H4 (cell line): ENCODE results near the gene LRRC3. TPM values are rescaled to one million over a fixed set of nuclear protein-coding genes. Genes with fewer than 3 reads are reported as not detected.

Source experiments
- DNase-seq: peaks from one replicate; pipeline ENCODE4 v3.0.0-alpha.2; 2015; ENCODE audit warnings: low spot score
- total RNA-seq: library from RNA; depleted of rRNA; stranded (reverse); fragments of >200 nt; shearing (Covaris generic); gene quantifications from 2 replicates; pipeline ENCODE4 v1.2.3, GENCODE V29; 2014

The LRRC3 gene
- total RNA-seq, 1 experiment from 2014 or later, result 0.52 TPM

DNA sequence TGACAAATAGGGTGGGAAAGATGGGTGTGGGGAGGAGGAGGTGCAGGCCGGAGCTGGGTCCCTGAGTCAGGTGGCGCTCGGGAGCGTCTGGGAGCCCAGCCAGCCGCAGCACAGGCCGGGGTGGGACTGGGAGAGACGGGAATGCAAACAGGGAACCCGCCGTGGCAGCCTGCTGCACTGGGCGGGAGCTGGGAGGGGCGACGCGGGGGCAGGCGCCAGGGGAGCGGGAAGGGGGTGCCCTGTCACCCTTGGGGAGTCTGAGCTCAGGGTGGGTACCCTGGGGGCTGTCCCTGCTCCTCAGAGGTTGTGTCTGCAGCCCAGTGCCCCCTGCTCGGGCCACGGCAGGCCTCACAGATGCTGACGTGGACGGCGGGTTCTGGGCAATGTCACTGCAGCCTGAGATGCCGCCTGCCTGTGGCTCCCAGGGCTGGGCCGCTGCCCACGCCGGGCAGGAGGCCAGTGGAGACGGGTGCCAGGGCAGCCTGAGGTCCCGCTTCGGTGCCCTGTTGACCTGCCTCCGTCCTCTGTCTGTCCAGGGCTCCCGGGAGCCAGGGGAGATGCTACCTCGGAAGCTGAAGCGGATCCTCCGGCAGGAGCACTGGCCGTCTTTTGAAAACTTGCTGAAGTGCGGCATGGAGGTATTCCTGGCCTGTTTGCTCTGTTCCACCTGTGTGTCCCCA is 16.6 kb upstream of the LRRC3 start:
- DNase-seq, result no peak

DNA sequence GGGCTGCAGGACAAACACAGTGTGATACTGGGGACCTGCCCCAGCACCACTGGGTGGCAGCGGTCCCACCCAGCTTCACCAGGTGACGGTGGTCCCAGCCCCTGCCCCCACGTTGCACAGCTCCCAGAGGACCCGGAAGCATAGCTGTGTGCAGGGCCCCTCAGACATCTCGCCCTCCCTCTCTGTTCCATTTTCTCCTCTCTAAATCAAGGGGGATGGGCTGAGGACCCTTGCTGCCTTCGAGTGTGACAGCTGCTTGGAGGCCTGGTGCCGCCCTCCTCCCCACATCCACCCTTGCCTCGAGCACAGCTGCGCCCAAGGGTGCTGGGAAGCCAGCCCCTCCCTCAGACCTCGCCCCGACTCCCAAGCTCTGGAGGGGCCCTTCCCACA is 16.1 kb upstream of the LRRC3 start:
- no peak for DNase-seq

DNA sequence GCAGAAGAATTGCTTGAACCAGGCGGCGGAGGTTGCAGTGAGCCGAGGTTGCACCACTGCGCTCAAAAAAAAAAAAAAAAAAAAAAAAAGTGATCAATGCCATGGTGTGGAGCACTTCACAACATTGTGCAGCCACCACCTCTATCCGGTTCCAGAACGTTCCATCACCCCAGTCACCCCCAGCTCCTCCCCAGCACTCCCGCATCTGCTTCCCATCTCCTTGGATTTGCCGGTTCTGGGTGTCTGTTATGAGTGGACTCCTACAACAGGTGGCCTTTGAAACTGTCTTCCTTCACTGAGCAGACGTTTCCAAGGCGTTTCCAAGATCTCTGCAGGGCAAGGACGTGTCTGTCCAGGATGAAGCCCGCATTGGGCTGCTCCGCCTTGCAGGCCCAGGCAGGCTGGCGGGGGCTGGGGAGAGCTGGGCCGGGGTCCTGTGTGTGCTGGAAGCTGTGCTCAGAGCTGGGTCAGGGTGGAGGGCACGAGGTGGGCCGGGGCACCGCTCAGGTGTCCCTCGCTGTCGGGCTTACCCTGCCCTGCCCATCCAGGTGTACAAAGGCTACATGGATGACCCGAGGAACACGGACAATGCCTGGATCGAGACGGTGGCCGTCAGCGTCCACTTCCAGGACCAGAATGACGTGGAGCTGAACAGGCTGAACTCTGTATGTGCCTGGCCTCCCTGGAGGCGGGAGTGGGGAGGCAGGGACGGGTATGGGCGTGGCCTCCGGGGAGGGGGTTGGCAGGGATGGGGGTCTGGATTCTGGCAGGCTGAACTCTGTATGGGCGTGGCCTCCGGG is 14.9 kb upstream of the LRRC3 start:
- DNase-seq, result no peak

DNA sequence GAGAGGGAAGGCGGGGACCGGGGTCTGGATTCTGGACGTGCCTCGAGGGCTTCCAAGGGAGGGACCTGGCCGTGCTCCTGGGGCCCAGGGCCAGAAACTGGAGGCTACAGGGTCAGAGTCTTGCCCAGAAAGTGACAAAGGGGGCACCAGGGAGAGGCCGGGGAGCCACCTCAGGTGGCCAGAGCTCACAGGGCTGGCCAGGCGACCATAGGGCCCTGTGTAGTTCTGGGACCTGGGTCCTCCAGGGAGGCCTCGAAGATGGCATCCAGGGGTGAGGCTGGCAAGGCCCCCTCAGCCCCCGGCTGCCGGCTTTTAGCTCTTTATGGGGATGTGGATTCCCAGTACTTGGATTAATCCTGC is 14.3 kb upstream of the LRRC3 start:
- no peak for DNase-seq

DNA sequence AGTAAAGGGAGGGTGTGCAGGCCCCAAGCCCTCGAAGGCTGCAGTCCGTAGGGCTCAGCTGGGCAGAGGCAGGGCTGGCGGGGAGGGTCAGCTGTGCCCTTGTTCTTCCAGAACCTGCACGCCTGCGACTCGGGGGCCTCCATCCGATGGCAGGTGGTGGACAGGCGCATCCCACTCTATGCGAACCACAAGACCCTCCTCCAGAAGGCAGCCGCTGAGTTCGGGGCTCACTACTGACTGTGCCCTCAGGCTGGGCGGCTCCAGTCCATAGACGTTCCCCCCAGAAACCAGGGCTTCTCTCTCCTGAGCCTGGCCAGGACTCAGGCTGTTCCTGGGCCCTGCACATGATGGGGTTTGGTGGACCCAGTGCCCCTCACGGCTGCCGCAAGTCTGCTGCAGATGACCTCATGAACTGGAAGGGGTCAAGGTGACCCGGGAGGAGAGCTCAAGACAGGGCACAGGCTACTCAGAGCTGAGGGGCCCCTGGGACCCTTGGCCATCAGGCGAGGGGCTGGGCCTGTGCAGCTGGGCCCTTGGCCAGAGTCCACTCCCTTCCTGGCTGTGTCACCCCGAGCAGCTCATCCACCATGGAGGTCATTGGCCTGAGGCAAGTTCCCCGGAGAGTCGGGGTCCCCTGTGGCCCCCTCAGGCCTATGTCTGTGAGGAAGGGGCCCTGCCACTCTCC is 13.6 kb upstream of the LRRC3 start:
- no peak for DNase-seq

DNA sequence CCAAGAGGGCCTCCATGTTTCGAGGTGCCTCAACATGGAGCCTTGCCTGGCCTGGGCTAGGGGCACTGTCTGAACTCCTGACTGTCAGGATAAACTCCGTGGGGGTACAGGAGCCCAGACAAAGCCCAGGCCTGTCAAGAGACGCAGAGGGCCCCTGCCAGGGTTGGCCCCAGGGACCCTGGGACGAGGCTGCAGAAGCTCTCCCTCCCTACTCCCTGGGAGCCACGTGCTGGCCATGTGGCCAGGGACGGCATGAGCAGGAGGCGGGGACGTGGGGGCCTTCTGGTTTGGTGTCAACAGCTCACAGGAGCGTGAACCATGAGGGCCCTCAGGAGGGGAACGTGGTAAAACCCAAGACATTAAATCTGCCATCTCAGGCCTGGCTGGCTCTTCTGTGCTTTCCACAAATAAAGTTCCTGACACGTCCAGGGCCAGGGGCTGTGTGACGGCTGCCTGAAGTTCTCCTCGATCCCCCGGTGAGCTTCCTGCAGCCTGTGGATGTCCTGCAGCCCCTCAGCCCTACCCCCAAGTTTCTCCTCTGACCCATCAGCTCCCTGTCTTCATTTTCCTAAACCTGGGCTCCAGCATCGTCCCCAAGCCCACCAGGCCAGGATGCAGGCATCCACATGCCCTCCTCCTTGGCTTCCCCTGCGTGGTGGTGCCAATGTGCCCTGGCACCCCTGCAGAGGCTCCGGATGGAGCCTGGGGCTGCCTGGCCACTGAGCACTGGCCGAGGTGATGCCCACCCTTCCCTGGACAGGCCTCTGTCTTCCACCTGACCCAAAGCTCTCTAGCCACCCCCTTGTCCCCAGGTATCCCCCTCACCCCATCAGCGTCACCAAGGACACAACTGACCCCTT is 12.8 kb upstream of the LRRC3 start:
- DNase-seq, result no peak

DNA sequence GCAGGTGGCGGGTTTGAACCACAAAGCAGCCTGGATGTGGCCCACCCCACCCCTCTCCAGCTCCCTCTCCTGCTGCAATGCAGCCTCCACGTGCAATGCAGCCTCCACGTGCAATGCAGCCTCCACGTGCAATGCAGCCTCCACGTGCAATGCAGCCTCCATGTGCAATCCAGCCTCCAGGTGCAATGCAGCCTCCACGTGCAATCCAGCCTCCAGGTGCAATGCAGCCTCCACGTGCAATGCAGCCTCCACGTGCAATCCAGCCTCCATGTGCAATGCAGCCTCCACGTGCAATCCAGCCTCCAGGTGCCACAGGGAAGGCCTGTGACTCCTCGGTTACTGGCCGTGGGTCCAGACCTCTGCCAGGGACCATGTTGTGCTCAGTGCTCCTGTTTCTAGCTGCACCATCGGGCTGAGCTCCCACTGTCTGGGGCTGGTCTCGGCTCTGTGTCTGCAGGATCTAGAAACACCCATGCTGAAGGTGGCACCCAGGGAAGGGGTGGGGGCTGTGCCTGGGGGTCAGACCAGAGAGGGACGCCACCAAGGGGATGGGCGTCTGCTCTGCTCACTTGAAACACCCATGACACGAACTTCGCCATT is 11.9 kb upstream of the LRRC3 start:
- no peak for DNase-seq

DNA sequence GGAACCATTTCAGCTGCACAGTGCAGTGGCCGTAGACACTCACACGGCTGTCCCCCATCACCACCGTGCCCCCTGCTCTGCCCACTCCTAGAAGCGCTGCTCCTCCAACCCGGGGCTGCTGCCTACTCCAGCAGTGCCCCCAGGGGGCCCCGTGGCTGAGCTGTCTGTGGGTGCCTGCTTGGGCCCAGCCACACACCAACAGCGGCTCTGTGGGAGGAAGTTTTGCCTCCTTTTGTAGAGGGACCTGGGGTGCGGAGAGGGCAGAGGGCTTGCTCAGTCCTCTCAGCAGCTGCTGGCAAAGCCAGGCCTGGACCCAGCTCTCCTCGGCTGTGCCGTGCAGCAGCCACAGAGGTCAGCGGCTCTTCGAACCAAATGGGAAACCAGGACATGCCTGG is 11.4 kb upstream of the LRRC3 start:
- DNase-seq, result no peak

DNA sequence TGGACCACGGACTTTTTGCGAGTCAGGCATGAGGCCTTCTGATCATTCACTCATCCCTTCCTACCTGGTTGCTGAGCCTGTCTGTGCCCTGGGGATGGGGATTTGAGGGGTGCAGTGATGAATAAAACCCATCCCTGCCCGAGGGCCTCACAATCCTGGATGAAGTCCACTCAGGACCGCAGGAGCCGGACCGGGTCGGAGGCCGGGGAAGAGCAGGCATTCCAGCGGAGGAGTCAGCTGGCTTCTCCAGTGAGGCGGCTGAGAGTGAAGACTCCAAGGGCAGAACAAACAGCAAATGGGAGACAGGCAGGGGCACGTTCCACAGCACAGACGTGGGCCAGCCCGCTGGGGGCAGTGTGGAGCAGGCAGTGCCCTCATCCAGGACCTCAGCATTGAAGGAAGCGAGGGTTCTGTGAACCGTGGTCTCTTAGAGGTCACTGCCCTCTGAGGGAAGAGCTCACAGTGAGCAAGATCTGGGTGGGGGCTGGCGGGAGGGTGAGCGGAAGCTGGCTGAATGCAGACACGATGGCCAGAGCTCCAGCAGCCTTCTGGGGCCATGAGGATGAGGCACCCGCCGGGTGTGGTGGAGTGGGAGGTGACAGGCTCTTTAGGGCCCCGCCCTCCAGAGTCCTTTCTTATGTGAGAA is 10.9 kb upstream of the LRRC3 start:
- DNase-seq, result no peak

DNA sequence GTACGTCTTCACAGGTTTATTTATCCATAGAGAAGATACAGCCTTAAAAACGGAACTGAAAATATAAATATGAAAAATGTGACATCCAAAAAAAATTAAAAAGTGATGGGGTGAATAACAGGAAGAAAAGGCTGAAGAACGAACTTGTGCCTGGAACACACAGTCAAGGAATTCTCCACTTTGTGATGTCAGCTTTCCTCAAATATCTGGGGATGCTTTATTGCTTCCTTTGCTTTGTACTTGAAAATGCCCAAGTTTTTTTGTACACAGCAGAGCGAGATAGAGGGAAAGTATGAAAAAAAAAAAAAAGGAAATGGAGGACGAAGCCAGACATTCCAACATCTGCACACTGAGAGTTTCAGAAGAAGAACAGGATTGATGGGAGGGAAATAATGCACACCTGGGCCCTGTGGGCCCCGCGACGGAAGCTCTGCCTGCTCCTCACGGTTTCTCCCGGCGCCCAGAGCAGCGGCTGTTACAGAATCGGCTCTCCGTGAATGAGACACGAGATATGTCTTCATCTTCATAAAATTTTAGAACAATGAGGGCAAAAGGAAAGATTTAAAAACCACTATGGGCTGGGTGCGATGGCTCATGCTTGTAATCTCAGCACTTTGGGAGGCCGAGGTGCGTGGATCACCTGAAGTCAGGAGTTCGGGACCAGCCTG is 10.0 kb upstream of the LRRC3 start:
- no peak for DNase-seq

DNA sequence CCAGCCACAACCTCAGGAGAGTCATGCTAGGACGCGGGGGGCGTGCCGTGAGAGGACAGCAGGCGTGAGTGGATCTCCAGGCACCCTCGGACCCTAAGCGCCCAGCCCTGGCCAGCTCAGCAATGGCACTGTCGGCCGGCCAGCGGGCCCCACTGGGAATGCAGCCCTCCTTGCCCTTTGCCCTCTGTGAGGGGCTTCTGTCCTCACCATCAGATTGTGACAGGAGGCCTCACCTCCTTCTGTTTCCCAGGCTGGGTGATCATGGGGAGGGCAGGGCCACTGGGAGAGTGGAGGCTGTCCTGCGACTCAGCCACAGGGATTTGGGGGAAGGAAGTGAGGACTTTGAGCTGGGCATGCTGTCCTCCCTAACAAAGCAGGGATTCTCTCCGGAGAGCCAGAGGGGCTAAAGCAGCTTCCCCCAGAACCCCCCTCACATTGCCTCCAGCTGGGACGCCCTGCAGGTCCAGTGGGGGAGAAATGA is 6.6 kb upstream of the LRRC3 start:
- DNase-seq, result no peak

DNA sequence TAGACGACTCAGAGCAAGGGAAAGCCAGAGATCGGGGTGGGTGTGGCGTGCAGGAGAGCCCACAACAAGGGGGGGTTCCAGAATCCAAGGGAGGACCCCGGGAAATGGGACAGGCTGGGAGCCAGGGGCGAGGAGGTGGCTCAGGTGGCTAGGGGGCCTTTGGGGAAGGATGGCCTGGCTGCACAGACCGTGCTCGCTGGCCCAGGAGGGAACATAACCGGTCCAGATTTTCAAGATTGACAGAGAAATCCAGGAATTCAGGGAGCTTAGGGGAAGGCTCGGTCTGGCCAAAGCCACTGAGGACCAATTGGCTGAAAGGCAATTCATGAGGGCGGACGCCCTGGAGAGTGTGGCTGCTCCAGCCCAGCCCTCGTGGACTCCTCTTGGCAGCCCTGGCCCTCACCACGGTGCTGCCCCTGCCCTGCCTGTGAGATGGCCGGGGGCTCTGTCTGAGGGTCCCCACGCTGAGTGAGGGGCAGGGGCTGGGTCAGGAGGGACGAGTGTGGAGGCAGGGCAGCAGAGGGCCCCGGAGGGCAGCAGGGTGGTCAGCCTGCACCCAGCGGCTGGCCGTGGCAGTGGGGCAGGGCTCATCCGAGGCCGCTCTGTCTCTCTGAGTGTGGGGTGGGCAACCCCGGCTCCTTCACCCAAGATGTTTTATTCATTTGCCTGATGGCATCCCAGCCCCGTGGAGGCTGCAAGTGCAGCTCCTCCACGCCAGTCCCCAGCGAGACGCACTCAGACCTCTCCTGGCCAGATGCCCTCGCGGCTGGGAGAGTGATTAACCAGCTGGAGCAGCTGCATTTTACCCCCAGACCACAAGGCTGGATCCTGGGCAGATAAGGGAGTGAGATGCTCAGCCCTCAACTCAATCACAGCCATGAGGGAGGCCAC is 5.6 kb upstream of the LRRC3 start:
- DNase-seq, result no peak

DNA sequence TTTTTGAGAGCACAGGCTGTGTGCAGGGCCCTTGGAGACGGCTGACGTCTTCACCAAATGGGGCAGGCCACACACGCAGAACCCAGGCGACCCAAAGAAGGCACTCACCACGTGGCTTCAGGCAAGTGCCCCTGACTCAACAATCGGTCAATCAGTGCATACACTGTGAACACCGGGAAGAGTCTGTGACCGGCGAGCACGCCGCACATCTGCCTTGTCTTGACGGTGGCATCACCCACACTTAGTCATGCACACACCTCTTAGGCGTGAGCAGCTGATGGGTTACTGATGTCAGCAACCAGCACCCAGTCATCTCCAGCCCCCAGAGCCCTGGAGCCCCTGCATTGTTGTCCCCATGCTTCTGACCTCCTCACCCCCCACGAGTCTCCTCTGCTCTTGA is 4.9 kb upstream of the LRRC3 start:
- no peak for DNase-seq

DNA sequence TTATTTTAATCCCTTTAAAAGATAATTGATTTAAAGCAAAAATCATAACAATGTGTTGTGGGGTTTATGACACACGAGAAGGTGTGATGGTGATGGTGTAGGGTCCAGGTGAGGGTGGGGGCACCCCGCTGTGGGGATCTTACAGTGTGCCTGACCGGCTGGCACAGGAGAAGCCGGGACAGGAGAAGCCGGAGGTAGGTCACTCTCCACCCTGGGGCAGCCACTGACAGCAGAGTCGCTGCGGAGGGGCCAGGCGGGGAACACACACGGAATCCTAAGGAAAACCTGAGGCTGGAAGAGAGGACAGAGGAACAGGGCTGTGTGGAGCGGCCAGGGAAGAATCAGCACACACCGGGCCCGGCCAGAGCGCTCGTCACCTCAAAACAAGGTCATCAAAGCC is 4.3 kb upstream of the LRRC3 start:
- DNase-seq, result no peak

DNA sequence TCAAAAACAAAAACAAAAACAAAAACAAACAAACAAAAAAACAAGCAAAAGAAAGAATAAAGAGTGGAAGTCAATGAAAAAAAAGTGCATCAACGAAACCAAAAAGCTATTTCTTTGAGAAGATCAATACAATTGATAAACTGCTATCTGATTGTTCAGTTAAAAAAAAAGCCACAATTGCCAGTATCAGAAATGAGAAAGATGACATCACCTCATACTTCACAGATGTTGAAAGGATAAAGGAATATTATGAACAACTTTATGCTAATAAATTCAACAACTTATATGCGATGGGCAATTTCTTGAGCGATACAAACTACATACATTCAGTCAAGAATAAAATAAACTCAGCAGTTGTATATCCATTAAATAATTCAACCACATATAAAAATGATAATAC is 2.2 kb upstream of the LRRC3 start:
- no peak for DNase-seq

DNA sequence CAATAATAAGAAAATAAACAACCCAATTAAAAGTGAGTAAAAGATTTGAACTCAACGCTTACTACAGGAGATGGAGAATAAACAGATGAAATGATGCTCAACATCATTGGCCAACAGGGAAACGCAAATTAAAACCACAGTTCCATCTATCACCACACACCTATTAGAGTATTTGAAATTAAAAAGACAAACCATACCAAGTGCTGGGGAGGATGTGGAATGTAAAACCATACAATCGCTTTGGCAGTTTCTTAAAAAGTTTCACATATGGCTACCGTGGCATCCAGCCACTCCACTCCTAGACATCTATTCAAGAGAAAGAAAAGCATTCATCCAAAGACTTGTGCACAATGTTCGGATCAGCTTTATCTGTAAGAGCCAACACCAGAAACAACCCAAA is 1.3 kb upstream of the LRRC3 start:
- DNase-seq, result no peak

DNA sequence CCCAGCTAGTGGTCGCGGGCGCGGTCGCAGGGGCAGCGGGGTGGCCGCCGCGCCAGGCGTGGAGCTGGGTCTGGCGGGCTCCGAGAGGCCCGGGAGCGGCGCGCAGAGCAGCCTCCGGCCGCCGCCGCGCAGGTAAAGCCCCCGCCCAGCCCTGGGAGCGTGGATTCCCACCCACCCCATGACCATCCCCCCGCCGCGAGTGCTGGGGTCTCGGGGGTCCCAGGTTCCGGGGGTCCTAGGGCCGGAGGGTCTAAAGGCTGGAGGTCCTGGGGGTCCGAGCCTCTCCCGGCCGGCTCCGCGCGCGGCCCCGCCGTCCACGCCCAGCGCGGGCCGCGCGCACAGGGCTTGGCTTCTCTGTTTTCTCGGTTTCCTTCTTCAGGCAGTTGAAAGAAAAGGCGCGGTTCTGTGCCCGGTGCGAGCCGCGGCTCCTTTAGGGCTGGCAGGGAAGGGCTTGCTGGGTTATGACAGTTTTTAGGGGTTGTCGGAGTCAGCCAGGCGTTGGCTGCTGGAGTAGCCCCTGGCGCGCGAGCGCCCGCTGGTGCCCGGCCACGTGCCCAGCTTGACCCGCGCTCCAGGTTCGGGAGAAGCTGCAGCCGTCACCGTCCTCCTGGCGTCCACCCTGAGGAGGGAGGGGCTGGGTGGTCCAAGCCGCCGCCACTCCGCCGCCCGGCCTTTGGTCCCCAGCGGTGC is 359 bp downstream of the LRRC3 start:
- DNase-seq, result no peak

DNA sequence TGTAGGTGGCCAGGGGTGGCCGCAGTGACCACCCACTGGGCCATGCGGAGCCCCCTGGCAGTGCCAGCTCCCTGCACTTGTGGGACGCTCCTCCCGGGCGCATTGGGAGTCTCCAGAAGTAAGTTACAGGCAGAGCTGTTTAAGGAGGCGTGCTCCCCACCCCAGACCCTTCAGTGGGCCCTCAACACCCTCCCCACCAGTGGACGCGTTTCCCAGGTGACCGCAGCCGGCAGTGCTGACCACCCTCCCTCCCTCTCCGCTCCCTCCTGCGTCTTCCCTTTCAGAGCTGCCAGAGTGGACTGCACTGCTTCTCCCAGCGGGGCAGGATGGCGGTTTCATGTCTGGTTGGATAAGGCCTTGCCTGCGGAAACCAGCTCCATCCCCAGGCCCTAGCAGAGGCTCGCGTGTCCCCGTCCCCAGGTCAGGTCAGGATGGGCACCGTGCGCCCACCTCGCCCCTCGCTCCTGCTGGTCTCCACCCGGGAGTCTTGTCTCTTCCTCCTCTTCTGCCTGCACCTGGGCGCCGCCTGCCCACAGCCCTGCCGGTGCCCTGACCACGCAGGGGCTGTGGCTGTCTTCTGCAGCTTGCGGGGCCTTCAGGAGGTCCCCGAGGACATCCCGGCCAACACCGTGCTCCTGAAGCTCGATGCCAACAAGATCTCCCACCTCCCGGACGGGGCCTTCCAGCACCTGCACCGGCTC is 1.1 kb downstream of the LRRC3 start:
- DNase-seq, result no peak
